GM12892 (cell line): ENCODE measurements around the gene RRAD.

ENCODE experiments used
- POLR2A ChIP-seq: IDR thresholded peaks from 2 replicates; pipeline ENCODE4 v1.6.1; 2011; ENCODE audit warnings: low read depth, low read length, control low read depth
- POLR2AphosphoS5 ChIP-seq: IDR thresholded peaks from 2 replicates; pipeline ENCODE4 v1.6.1; 2011; ENCODE audit warnings: low read depth, low read length, control low read depth

- TF ChIP-seq POLR2A (no peak), POLR2AphosphoS5 (no peak)
Measured at GRCh38 chr16:66902648-66903543, 22.4 kb downstream of the RRAD start.
